Neuronal stem cell (in vitro differentiated cells): ENCODE measurements around the gene CYP4F22.
A peak's percentile ranks its signal among the peaks of the same experiment; 100 is the strongest.

Experiments used
- DNase-seq: peaks from one replicate; pipeline ENCODE4 v3.0.0-alpha.2; 2013; ENCODE audit warnings: low spot score
- H2AFZ ChIP-seq: one replicate; pipeline ENCODE4 v1.6.1; 2013; ENCODE audit warnings: mild to moderate bottlenecking, low read length, inconsistent platforms
- H2AK5ac ChIP-seq: 2 replicates; pipeline ENCODE4 v1.6.1; 2013; ENCODE audit warnings: low read depth, mild to moderate bottlenecking, inconsistent platforms, low read length, moderate library complexity, mixed read lengths
- H2BK120ac ChIP-seq: 2 replicates; pipeline ENCODE4 v1.6.1; 2013; ENCODE audit warnings: low read depth, mild to moderate bottlenecking, inconsistent platforms, low read length, moderate library complexity, mixed read lengths
- H2BK12ac ChIP-seq: one replicate; pipeline ENCODE4 v1.6.1; 2013; ENCODE audit warnings: low read length, inconsistent platforms
- H2BK15ac ChIP-seq: 2 replicates; pipeline ENCODE4 v1.6.1; 2013; ENCODE audit warnings: mild to moderate bottlenecking, low read length, inconsistent platforms, mixed read lengths
- H2BK5ac ChIP-seq: one replicate; pipeline ENCODE4 v1.6.1; 2013; ENCODE audit warnings: inconsistent platforms, mild to moderate bottlenecking, low read length, moderate library complexity
- H3K14ac ChIP-seq: one replicate; pipeline ENCODE4 v1.6.1; 2013; ENCODE audit warnings: low read length, inconsistent platforms
- H3K18ac ChIP-seq: 2 replicates; pipeline ENCODE4 v1.6.1; 2013; ENCODE audit warnings: low read length, inconsistent platforms
- H3K23ac ChIP-seq: 2 replicates; pipeline ENCODE4 v1.6.1; 2013; ENCODE audit warnings: low read depth, mild to moderate bottlenecking, mixed read lengths, low read length, inconsistent platforms; ENCODE audit not compliant: poor library complexity
- H3K27ac ChIP-seq: replicated peaks from 3 replicates; pipeline ENCODE4 v1.5.1; 2013; ENCODE audit warnings: low read length, inconsistent platforms
- H3K27me3 ChIP-seq, 3 experiments: 2 replicates each; pipeline ENCODE4 v1.6.1; 2013; ENCODE audit warnings: low read length in 3 of 3, mild to moderate bottlenecking in 2 of 3, inconsistent platforms in 1 of 3, low read depth in 1 of 3, mixed read lengths in 1 of 3, moderate library complexity in 1 of 3; ENCODE audit not compliant: control insufficient read depth in 3 of 3, insufficient read depth in 3 of 3
- H3K36me3 ChIP-seq, 2 donors: replicated peaks in 1 of 2; 2 replicates each; pipeline ENCODE4 v1.6.1; 2013; ENCODE audit warnings: low read length in 2 of 2; ENCODE audit not compliant: control insufficient read depth in 2 of 2, insufficient read depth in 2 of 2
- H3K4ac ChIP-seq: 2 replicates; pipeline ENCODE4 v1.6.1; 2013; ENCODE audit warnings: inconsistent platforms, mild to moderate bottlenecking, low read length, moderate library complexity
- H3K4me1 ChIP-seq, 2 donors: 1 replicate in 1 of 2; 2 replicates in 1 of 2; pipeline ENCODE4 v1.6.1; 2013; ENCODE audit warnings: low read length in 2 of 2, low read depth in 1 of 2; ENCODE audit not compliant: control insufficient read depth in 2 of 2, insufficient read depth in 1 of 2
- H3K4me2 ChIP-seq: one replicate; pipeline ENCODE4 v1.6.1; 2013; ENCODE audit warnings: mild to moderate bottlenecking, low read length, inconsistent platforms; ENCODE audit not compliant: insufficient read depth, poor library complexity, severe bottlenecking
- H3K4me3 ChIP-seq, 2 donors: 2 replicates each; pipeline ENCODE4 v1.5.1; 2013; ENCODE audit warnings: low read length in 2 of 2, mild to moderate bottlenecking in 2 of 2, inconsistent platforms in 1 of 2, moderate library complexity in 1 of 2
- H3K79me1 ChIP-seq: one replicate; pipeline ENCODE4 v1.6.1; 2013; ENCODE audit warnings: low read depth, mild to moderate bottlenecking, inconsistent platforms, low read length, moderate library complexity
- H3K9ac ChIP-seq: one replicate; pipeline ENCODE4 v1.6.1; 2013; ENCODE audit warnings: mild to moderate bottlenecking, low read depth, low read length, inconsistent platforms; ENCODE audit not compliant: poor library complexity
- H3K9me3 ChIP-seq, 2 donors: replicated peaks in 1 of 2; 2 replicates each; pipeline versions ENCODE3 to v1.6.1; 2013; ENCODE audit warnings: low read length in 2 of 2, mild to moderate bottlenecking in 2 of 2, inconsistent platforms in 1 of 2, low read depth in 1 of 2, mixed read lengths in 1 of 2, moderate library complexity in 1 of 2; ENCODE audit not compliant: control insufficient read depth in 2 of 2, insufficient read depth in 1 of 2
- H4K8ac ChIP-seq: one replicate; pipeline ENCODE4 v1.6.1; 2013; ENCODE audit warnings: low read depth, mild to moderate bottlenecking, inconsistent platforms, low read length, moderate library complexity
- H4K91ac ChIP-seq: one replicate; pipeline ENCODE4 v1.6.1; 2013; ENCODE audit warnings: low read length, low read depth, mild to moderate bottlenecking, inconsistent platforms; ENCODE audit not compliant: poor library complexity
- WGBS, 2 donors: extraction: QIAGEN DNeasy Blood & Tissue Kit; methylation state at CpG; one replicate each; pipeline ENCODE4 v1.1.7; 2013; ENCODE audit warnings: missing lambda C conversion rate in 2 of 2, mixed read lengths in 1 of 2; ENCODE audit not compliant: insufficient read length in 2 of 2, insufficient replicate concordance in 1 of 2; ENCODE audit errors: extremely low coverage in 2 of 2; 5-methylcytosine and 5-hydroxymethylcytosine counted together

The CYP4F22 gene

GRCh38 chr19:15555759-15556633 is 47.7 kb downstream of the CYP4F22 start:
- Histone ChIP-seq H3K79me1 (no peaks in the 10 kb centered on the region), H3K4me3 (peak overlapping the region in 1 of 2 donors; percentile 32), H3K27ac (no peak overlapping the region), H3K18ac (no peak overlapping the region), H3K4ac (no peak overlapping the region), H3K9ac (no peak overlapping the region), H3K36me3 (no peaks in the 10 kb centered on the region), H2BK15ac (no peak overlapping the region), H4K91ac (no peak overlapping the region), H3K9me3 (peaks cover 0 to 4% of the 10 kb centered on the region in 2 donors), H3K14ac (peak overlapping the region; percentile 0), H3K4me2 (peak overlapping the region; percentile 11), H2BK5ac (no peak overlapping the region), H2AFZ (peak overlapping the region; percentile 72), H3K27me3 (peaks cover 0 to 10% (median 0%) of the 10 kb centered on the region in 3 experiments), H2AK5ac (no peak overlapping the region), H2BK12ac (no peak overlapping the region), H3K4me1 (peaks cover 0 to 1% of the 10 kb centered on the region in 2 donors), H3K23ac (peak overlapping the region; percentile 5), H4K8ac (no peak overlapping the region), H2BK120ac (no peak overlapping the region)
- no CpG with 5 or more reads among the region's 49 CpGs for WGBS, 2 donors
- peak; percentile 68 for DNase-seq

DNA sequence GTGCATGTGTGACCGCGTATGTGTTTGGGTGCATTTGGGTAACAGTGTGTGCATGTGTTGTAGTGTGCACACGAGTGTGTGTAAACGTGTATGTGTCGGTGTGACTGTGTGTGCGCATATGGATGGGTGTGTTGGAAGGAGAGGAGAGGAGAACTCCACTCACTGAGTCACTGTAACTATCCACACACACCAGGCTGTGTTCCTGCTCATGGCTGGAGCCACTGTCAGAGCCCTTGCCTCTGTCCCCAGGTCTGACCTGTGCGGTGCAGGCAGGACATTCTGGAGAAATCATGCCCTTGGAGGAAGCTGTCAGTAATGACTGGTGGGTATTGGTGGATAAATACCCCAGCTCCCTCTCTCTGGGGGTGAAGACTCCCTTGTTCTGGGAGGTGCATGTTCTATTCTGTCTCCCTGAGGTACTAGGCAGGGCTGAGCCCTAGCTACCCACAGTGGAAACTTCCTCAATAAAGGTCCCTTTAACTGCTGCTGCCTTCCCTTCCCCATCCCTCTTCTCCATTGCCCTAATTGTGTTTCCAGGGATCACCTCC is 48.4 kb downstream of the CYP4F22 start:
- Histone ChIP-seq H2AFZ (peak overlapping the region; percentile 16), H2BK120ac (no peak overlapping the region), H2BK5ac (no peak overlapping the region), H3K14ac (no peak overlapping the region), H2AK5ac (no peak overlapping the region), H3K18ac (no peak overlapping the region), H2BK12ac (no peak overlapping the region), H2BK15ac (no peak overlapping the region), H3K27me3 (peaks cover 0 to 8% (median 0%) of the 10 kb centered on the region in 3 experiments), H4K8ac (no peak overlapping the region), H3K9me3 (peaks cover 0 to 2% of the 10 kb centered on the region in 2 donors), H3K79me1 (no peaks in the 10 kb centered on the region), H3K4ac (no peak overlapping the region), H3K4me3 (no peak overlapping the region), H3K4me2 (no peak overlapping the region), H3K9ac (no peak overlapping the region), H3K4me1 (peaks cover 0 to 1% of the 10 kb centered on the region in 2 donors), H3K23ac (no peak overlapping the region), H4K91ac (no peak overlapping the region), H3K27ac (no peak overlapping the region), H3K36me3 (no peaks in the 10 kb centered on the region)
- WGBS, 2 donors, result no CpG with 5 or more reads among the region's 7 CpGs
- no peak for DNase-seq

DNA sequence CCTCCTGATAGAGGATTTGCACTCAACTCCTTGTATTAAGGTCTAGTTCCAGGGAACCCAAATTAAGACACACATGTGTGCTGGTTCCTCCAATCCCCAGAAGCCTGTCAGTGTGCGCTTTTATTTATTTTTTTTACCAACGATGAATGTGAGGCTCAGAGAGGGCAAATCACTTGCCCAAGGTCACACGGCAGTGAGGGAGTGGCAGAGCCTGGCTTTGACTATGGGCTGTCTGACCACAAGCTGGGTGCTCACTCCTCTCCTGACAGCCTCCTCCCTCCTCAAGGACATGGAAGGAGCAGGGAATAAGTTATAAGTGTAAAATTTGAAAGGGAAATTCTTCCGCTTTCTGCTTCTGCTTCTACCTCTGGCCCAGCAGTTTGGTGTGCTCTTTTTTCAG is 48.9 kb downstream of the CYP4F22 start:
- DNase-seq, result no peak
- Histone ChIP-seq H3K4me1 (peaks cover 0 to 1% of the 10 kb centered on the region in 2 donors), H3K14ac (no peak overlapping the region), H2BK120ac (no peak overlapping the region), H3K23ac (no peak overlapping the region), H2BK12ac (no peak overlapping the region), H2BK5ac (no peak overlapping the region), H2AFZ (no peak overlapping the region), H3K4ac (no peak overlapping the region), H4K91ac (no peak overlapping the region), H3K36me3 (no peaks in the 10 kb centered on the region), H3K4me2 (no peak overlapping the region), H3K9ac (no peak overlapping the region), H3K9me3 (peaks cover 0 to 2% of the 10 kb centered on the region in 2 donors), H4K8ac (no peak overlapping the region), H3K79me1 (no peaks in the 10 kb centered on the region), H3K27ac (no peak overlapping the region), H3K18ac (no peak overlapping the region), H2AK5ac (no peak overlapping the region), H2BK15ac (no peak overlapping the region), H3K4me3 (no peak overlapping the region), H3K27me3 (peaks cover 0 to 8% (median 0%) of the 10 kb centered on the region in 3 experiments)
- no CpG with 5 or more reads among the region's 4 CpGs for WGBS, 2 donors

GRCh38 chr19:15562145-15562544 is 53.8 kb downstream of the CYP4F22 start:
- no peak overlapping the region for H2AFZ ChIP-seq
- no peaks in the 10 kb centered on the region for H3K4me1 ChIP-seq
- H3K23ac ChIP-seq, result no peak overlapping the region
- H2BK12ac ChIP-seq, result no peak overlapping the region
- no peak overlapping the region for H4K91ac ChIP-seq
- no peak overlapping the region for H3K9ac ChIP-seq
- H3K79me1 ChIP-seq, result no peaks in the 10 kb centered on the region
- no peak overlapping the region for H3K27ac ChIP-seq
- H3K9me3 ChIP-seq, result peaks cover 0 to 7% of the 10 kb centered on the region in 2 donors
- no peak overlapping the region for H3K4ac ChIP-seq
- DNase-seq, result no peak
- peaks cover 0 to 13% (median 0%) of the 10 kb centered on the region in 3 experiments for H3K27me3 ChIP-seq
- no CpG with 5 or more reads among the region's 4 CpGs for WGBS, 2 donors
- no peak overlapping the region for H2BK5ac ChIP-seq
- no peak overlapping the region for H4K8ac ChIP-seq
- H3K4me3 ChIP-seq, result no peak overlapping the region
- no peak overlapping the region for H3K14ac ChIP-seq
- H3K4me2 ChIP-seq, result no peak overlapping the region
- H2BK120ac ChIP-seq, result no peak overlapping the region
- H2AK5ac ChIP-seq, result no peak overlapping the region
- no peak overlapping the region for H3K18ac ChIP-seq
- H2BK15ac ChIP-seq, result no peak overlapping the region
- H3K36me3 ChIP-seq, result no peaks in the 10 kb centered on the region
